DOHH2 (cell line): ENCODE results near the gene RBMS3.

ENCODE experiments used
- CTCF ChIP-seq: fragments of 200-600 bp; sonication (generic); IDR thresholded peaks from one replicate; pipeline ENCODE4 v1.5.1; 2014; ENCODE audit warnings: antibody characterized with exemption, mild to moderate bottlenecking, low read depth, low read length; ENCODE audit not compliant: poor library complexity, severe bottlenecking
- EZH2phosphoT487 ChIP-seq: fragments of 200-600 bp; sonication (generic); IDR thresholded peaks from 2 replicates; pipeline ENCODE4 v1.6.1; 2017; ENCODE audit warnings: borderline replicate concordance, mild to moderate bottlenecking, antibody characterized with exemption, low read length, moderate library complexity, mixed read lengths

- no peak for TF ChIP-seq CTCF
- no peak for TF ChIP-seq EZH2phosphoT487
Observed at GRCh38 chr3:29695201-29695600, 414.3 kb downstream of the RBMS3 start.
